Measurements from ENCODE around the gene DLGAP1.

Gene DLGAP1

GRCh38 chr18:3715231-3716080 lies 739.7 kb downstream of the DLGAP1 start:
- H3K27ac ChIP-seq: no peak overlapping the region
- TF ChIP-seq, protein P1, sequence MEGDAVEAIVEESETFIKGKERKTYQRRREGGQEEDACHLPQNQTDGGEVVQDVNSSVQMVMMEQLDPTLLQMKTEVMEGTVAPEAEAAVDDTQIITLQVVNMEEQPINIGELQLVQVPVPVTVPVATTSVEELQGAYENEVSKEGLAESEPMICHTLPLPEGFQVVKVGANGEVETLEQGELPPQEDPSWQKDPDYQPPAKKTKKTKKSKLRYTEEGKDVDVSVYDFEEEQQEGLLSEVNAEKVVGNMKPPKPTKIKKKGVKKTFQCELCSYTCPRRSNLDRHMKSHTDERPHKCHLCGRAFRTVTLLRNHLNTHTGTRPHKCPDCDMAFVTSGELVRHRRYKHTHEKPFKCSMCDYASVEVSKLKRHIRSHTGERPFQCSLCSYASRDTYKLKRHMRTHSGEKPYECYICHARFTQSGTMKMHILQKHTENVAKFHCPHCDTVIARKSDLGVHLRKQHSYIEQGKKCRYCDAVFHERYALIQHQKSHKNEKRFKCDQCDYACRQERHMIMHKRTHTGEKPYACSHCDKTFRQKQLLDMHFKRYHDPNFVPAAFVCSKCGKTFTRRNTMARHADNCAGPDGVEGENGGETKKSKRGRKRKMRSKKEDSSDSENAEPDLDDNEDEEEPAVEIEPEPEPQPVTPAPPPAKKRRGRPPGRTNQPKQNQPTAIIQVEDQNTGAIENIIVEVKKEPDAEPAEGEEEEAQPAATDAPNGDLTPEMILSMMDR (IDR thresholded peaks at IDR 0.05): no peak
- TF ChIP-seq ZFX (IDR thresholded peaks at IDR 0.05; ENCODE audit: borderline replicate concordance): no peak

- H3K27ac ChIP-seq: no peak overlapping the region
- TF ChIP-seq, protein P1 (IDR thresholded peaks at IDR 0.05): no peak
- no peak for TF ChIP-seq ZFX (IDR thresholded peaks at IDR 0.05; ENCODE audit: borderline replicate concordance)
Measured at GRCh38 chr18:3713708-3714107, 741.4 kb downstream of the DLGAP1 start.

DNA sequence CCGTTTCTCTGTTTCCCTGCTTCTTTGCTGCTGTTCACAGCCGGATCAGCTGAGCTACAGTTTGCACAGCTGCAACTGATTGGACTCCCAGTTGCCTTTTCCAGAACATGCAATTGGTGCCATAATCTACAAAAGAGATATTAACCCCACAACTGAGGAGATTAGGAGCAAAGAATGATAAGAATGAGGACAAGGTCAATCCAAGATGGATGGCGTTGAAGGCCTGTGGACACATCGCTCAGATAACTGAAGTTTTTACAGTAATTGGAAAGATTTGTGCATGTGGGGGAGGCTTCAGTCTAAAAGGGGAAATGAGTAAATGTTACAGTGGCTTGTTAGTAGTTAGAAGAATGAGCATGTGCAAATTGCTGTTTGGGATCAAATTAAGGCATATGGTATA lies 741.9 kb downstream of the DLGAP1 start:
- no peak overlapping the region for H3K27ac ChIP-seq
- TF ChIP-seq, protein P1 (IDR thresholded peaks at IDR 0.05): no peak
- no peak for TF ChIP-seq ZFX (IDR thresholded peaks at IDR 0.05; ENCODE audit: borderline replicate concordance)

- TF ChIP-seq, protein P1 (IDR thresholded peaks at IDR 0.05): no peak
- TF ChIP-seq ZFX (IDR thresholded peaks at IDR 0.05; ENCODE audit: borderline replicate concordance): no peak
- H3K27ac ChIP-seq: no peak overlapping the region
Measured at GRCh38 chr18:3712491-3712890, 742.6 kb downstream of the DLGAP1 start.

DNA sequence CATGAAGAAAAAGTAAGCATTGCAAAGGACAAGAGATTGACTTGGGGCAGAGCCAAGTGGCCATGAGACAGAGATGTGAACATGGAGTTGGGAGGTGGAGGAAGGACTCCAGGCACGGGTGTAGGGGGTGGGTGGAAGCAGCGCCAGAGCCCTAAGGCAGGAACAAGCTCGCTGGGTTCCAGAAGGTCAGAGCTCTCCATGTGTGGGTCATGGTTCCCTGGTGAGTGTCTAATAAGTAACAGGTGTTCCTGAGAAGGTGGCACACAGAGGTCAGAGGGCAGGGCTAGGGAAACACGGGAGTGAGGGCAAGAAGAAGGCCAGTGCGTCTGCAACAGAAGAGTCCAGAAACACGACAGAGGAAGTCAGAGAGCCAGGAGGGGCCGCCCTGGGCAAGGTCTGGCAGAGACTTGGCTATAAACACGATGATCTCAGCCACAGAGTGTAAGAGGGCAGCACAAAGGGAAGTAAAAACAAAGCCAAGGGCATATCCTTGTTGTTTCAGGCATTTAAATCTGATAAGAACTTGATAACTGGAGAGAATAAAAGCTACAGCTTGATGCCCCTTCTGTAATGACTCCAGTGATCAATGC lies 744.3 kb downstream of the DLGAP1 start:
- H3K27ac ChIP-seq: peak overlapping the region; percentile 26; the same call in 1 of the 2 replicates

DNA sequence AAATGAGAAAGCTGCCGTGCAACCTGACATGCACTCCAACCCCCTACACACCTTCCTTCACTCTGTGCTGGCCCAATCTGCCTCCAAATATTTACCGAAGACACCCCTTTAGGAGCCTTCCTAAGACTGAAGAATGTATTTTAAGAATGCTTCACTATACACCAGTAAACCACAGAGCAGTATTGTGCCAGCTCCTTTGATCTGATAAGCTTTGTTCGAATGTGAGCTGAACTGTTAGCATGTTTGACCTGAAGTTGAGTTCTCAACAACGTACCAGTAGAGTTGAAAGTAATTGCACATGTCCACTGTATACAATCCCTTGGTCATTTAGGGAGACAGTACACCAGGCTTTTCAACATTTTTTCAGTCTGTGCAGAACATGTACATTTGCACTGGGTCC lies 745.9 kb downstream of the DLGAP1 start:
- H3K27ac ChIP-seq: no peak overlapping the region
- TF ChIP-seq, protein P1 (IDR thresholded peaks at IDR 0.05): no peak
- no peak for TF ChIP-seq ZFX (IDR thresholded peaks at IDR 0.05; ENCODE audit: borderline replicate concordance)

More for the DNA sequence above, 744.3 kb downstream of the DLGAP1 start:
- TF ChIP-seq ZFX (IDR thresholded peaks at IDR 0.05; ENCODE audit: borderline replicate concordance): no peak
- TF ChIP-seq, protein P1 (IDR thresholded peaks at IDR 0.05): no peak
